KG1 (cell line): ENCODE data around the gene SPIRE1.

Experiments
- DNase-seq: peaks from one replicate; lab custom pipeline; 2025; lab: John Stamatoyannopoulos, UW

SPIRE1 gene

GRCh38 chr18:12657684-12658425, at the start of gene SPIRE1:
SPIRE1 (minus strand) TSS chr18:12658107; CDS start chr18:12657866, 241 bp downstream.
- no peak for DNase-seq

GRCh38 chr18:12703664-12704063, 45.8 kb upstream of the SPIRE1 start:
- no peak for DNase-seq

DNA sequence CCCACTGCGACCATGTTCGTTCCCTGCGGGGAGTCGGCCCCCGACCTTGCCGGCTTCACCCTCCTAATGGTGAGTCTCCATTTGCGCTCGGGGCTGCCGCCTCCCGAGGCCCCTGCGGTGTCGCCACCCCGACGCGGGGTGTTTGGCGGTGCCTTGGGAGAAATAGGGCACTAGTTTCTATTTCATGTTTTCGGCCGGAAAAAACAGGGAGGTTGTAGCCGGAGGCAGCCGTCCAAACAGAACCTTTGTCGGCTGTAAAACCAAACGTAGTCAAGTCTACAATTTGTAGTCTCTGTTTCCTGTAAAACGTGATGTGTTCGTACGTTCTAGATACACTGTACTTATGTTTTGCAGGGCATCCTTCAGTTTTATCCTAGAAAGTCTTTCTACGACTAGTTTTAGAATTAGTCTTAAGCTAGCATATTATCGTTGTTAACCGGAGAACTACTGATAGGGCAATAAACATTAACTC, 45.2 kb upstream of the SPIRE1 start:
- peak; percentile 72 for DNase-seq

- peak; percentile 92 for DNase-seq
Measured at GRCh38 chr18:12702221-12703095, 44.6 kb upstream of the SPIRE1 start, which contains the start of the genes CEP76 and PSMG2. CEP76 (minus strand) TSS chr18:12702723; CDS start chr18:12702548, 175 bp downstream. PSMG2 (plus strand) TSS chr18:12703042; CDS start chr18:12703108, 66 bp downstream.

DNA sequence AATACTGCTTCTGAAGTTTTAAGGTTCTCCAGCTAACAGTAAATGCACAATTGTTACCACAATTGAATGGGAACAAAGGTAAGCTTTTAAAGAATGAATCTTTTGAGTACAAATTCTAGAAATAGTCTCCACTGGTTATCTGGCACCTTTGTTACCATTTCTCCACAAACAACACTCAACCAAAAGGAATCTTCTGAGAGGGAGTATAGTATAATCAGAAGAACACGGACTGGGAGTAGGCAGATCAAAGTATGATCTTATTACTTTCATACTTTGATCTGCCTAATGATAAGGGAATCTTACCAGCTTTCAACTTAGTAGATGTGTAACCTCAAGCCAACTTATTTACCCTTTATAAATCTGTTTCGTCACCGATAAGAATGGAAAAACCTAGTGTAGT, 43.3 kb upstream of the SPIRE1 start:
- DNase-seq: no peak

GRCh38 chr18:12699747-12700146, 41.8 kb upstream of the SPIRE1 start:
- no peak for DNase-seq

- no peak for DNase-seq
Measured at GRCh38 chr18:12694032-12694431, 36.1 kb upstream of the SPIRE1 start.

- no peak for DNase-seq
Measured at GRCh38 chr18:12692206-12692605, 34.3 kb upstream of the SPIRE1 start.

DNA sequence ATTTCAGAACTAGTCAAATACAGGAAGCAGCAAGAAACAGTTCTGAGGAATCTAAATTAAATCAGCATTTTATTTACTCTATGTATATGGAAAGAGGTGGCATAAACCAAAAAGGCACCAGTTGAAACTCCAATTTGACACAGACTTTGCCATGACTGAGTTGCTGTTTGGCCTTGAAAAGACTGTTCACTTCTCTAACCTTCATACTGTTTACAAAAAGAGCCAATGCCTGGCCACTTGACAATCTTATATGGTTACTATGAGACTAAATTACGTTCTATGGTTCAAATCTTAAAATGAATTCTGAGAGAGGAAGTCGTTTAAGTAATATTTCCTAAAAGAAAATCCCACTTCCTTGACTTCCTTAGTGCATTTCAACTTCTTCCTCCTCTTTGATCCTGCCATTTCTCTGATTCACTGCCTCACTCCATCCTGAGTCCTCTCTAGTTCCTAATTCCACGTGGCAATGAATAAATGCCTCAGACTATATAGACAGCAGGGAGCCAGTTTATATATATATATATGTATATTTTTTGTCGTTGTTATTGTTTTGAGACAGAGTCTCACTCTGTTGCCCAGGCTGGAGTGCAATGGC, 31.4 kb upstream of the SPIRE1 start:
- DNase-seq: no peak

DNA sequence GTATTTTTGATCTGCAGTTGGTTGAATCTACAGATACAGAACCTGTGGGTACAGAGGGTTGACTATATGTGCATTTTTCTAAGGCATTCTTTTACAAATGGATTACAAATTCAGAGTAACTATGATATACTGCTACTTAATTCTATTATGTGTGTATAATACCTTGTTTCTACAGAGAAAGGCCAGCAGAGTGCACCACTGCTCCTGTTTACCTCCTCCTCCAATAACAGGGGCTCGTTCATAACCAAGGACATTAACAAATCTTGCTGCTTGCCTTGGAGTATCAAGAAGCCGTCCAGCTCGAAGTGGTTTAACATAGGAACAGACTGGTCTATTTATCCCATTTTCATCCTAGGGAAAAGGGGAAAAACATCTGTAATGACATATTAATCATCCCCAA, 28.2 kb upstream of the SPIRE1 start:
- no peak for DNase-seq

GRCh38 chr18:12679183-12679786, 21.4 kb upstream of the SPIRE1 start:
- no peak for DNase-seq

- no peak for DNase-seq
Measured at GRCh38 chr18:12668041-12668440, 10.1 kb upstream of the SPIRE1 start.

GRCh38 chr18:12659904-12660605, 2.1 kb upstream of the SPIRE1 start:
- DNase-seq: peak; percentile 41

- DNase-seq: no peak
Measured at GRCh38 chr18:12658426-12659138, 675 bp upstream of the SPIRE1 start.

DNA sequence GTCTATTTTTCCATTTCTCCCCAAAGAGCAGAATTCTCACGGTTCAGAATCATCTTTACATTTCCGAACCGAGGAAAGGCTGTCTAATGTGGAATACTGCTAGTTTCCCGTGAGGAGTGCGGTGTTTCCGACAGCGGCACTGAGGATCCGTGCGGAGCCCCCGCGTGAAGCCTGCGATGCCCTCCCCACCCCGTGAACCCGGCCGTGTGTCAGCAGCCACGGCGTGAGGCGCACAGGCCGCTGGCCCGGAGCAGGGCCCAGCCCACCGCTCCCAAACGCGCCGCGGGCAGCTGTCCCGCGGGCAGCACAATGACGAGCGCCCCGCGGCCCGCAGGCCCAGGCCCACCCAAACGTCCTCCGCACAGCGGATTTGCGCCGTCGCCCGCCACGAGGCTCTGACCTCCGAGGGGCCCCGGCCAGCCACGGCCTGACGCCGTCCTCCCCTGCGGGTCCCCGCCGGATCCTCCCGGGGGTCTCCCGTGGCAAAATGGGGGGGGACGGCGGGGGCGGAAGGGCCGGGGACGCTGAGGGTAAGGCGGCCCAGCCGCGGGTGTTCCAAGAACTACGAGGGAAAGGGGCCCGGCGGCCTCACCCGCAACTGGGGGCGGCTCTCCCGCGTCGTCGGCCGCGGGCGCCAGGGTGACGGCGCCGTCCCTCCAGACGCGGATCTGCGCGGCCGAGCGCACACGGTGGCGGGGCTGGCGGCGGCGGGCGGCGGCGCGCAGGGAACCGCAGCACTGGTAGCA, 796 bp downstream of the SPIRE1 start:
- no peak for DNase-seq

DNA sequence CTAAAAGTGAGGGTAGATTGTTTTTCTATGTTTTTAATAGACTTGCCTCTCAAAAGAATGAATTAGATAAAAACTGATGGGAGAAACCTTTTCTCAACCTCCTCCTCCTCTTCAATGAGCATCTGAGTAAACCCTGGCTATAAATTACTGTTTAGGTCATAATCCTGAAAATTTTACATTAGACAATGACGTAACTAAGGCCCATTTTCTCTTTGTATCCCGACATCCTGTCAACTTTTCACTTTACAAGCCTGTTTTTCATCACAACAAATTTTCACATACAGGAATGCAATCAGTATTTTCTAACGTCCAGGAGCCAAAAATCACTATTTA, 1.3 kb downstream of the SPIRE1 start:
- DNase-seq: no peak

DNA sequence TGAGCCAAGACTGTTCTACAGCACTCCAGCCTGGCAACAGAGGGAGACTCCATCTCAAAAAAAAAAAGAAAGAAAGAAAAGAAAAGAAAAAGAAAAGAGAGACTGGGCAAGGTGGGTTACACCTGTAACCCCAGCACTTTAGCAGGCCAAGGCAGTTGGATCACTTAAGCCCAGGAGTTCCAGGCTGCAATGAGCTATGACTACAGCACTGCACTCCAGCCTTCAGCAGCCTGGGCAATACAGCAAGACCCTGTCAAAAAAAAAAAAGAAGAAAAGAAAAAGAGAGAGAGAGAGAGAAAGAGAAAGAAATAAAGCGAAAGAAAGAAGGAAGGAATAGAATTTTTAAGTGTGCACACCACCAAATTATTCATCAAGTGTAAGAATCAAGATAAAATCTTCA, 2.9 kb downstream of the SPIRE1 start:
- DNase-seq: no peak

DNA sequence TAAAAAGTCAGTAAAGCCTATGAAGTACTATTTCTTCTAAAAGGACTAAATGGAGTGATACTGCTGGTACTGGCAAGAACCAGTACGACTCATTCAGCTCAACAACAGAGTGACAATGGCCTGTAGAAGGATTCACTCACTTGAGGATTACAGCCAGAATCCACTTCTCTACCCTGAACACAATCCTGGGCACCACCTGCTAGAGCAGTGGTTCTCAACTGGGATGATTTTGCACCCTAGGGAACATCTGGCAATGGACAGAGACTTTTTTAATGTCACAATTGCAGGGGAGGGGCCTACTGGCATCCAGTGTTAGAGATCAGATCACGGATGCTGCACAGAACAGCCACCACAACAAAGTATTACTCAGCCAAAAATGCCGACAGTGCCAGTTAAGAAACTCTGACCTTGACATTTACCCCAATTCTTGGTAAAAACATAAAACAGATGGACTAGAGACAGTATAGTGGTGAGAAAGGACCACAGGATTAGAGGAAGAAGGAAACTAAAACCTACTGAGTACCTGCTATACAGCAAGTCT, 5.0 kb downstream of the SPIRE1 start:
- no peak for DNase-seq

GRCh38 chr18:12651651-12652050, 6.3 kb downstream of the SPIRE1 start:
- DNase-seq: no peak

DNA sequence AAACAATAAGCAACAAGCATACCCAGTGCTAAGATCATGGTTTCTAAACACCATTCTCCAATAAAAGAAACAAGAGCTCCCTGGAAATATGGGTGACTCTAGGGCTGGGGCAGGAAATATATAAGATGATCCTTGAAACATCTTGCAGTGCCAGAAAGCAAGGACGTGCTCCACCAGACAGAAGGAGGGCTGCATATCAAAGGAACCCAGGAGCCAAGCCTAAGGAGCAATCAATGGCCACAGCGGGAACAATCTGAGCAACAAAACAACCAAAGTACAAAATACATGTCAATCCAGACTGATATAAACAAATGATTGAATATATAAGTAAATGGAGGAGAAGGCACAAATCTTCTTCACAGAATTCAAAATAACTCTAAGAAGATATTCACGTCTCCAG, 10.1 kb downstream of the SPIRE1 start:
- no peak for DNase-seq
